H9 (cell line): ENCODE measurements around the gene SULT1C3. TPM values are rescaled to one million over a fixed set of nuclear protein-coding genes. Genes with fewer than 3 reads are reported as not detected.

ENCODE experiments used
- DNase-seq: peaks from one replicate; pipeline ENCODE4 v3.0.0-alpha.2; 2017
- H2AFZ ChIP-seq: one replicate; pipeline ENCODE4 v1.6.1; 2013; ENCODE audit warnings: mild to moderate bottlenecking, low read length, control low read depth, moderate library complexity
- H2AK5ac ChIP-seq: 2 replicates; pipeline ENCODE4 v1.6.1; 2013; ENCODE audit warnings: low read length, control low read depth, mixed read lengths; ENCODE audit not compliant: insufficient read length
- H2BK120ac ChIP-seq: one replicate; pipeline ENCODE4 v1.6.1; 2013; ENCODE audit warnings: low read depth, mild to moderate bottlenecking, low read length, control low read depth, inconsistent platforms; ENCODE audit not compliant: poor library complexity, severe bottlenecking
- H2BK12ac ChIP-seq: 2 replicates; pipeline ENCODE4 v1.6.1; 2013; ENCODE audit warnings: low read length, control low read depth, mixed read lengths, low read depth; ENCODE audit not compliant: insufficient read length
- H2BK15ac ChIP-seq: 2 replicates; pipeline ENCODE4 v1.6.1; 2013; ENCODE audit warnings: low read depth, low read length, control low read depth
- H2BK20ac ChIP-seq: one replicate; pipeline ENCODE4 v1.6.1; 2013; ENCODE audit warnings: low read depth, mild to moderate bottlenecking, low read length, control low read depth, inconsistent platforms; ENCODE audit not compliant: poor library complexity, severe bottlenecking
- H2BK5ac ChIP-seq: 2 replicates; pipeline ENCODE4 v1.6.1; 2013; ENCODE audit warnings: low read length, control low read depth, mixed read lengths; ENCODE audit not compliant: insufficient read length
- H3K14ac ChIP-seq: 2 replicates; pipeline ENCODE4 v1.6.1; 2013; ENCODE audit warnings: low read length, control low read depth; ENCODE audit not compliant: insufficient read depth
- H3K18ac ChIP-seq: 2 replicates; pipeline ENCODE4 v1.6.1; 2013; ENCODE audit warnings: low read depth, mild to moderate bottlenecking, mixed read lengths, low read length, control low read depth; ENCODE audit not compliant: insufficient read length
- H3K23ac ChIP-seq: 2 replicates; pipeline ENCODE4 v1.6.1; 2013; ENCODE audit warnings: low read length, control low read depth, mixed read lengths, low read depth; ENCODE audit not compliant: insufficient read length
- H3K23me2 ChIP-seq: 2 replicates; pipeline ENCODE4 v1.6.1; 2013; ENCODE audit warnings: low read depth, mild to moderate bottlenecking, mixed read lengths, low read length, control low read depth; ENCODE audit not compliant: insufficient read length, poor library complexity, severe bottlenecking
- H3K27ac ChIP-seq: 2 replicates; pipeline ENCODE4 v1.5.1; 2013; ENCODE audit warnings: low read length, control low read depth, mixed read lengths, low read depth; ENCODE audit not compliant: insufficient read length
- H3K27me3 ChIP-seq: 2 replicates; pipeline ENCODE4 v1.6.1; 2013; ENCODE audit warnings: low read length, control low read depth, inconsistent platforms; ENCODE audit not compliant: insufficient read depth
- H3K4ac ChIP-seq: 2 replicates; pipeline ENCODE4 v1.6.1; 2013; ENCODE audit warnings: low read depth, mild to moderate bottlenecking, control low read depth, inconsistent platforms, low read length, moderate library complexity
- H3K4me1 ChIP-seq: 2 replicates; pipeline ENCODE4 v1.6.1; 2013; ENCODE audit warnings: low read length, control low read depth, inconsistent platforms; ENCODE audit not compliant: insufficient read depth
- H3K4me2 ChIP-seq: 2 replicates; pipeline ENCODE4 v1.6.1; 2013; ENCODE audit warnings: low read length, control low read depth, mixed read lengths; ENCODE audit not compliant: insufficient read length, insufficient read depth
- H3K56ac ChIP-seq: 2 replicates; pipeline ENCODE4 v1.6.1; 2013; ENCODE audit warnings: low read depth, mild to moderate bottlenecking, mixed read lengths, low read length, control low read depth; ENCODE audit not compliant: insufficient read length
- H3K79me1 ChIP-seq: 2 replicates; pipeline ENCODE4 v1.6.1; 2013; ENCODE audit warnings: low read depth, mild to moderate bottlenecking, moderate library complexity, low read length, control low read depth, inconsistent platforms; ENCODE audit not compliant: insufficient read depth, poor library complexity, severe bottlenecking
- H3K79me2 ChIP-seq: 2 replicates; pipeline ENCODE4 v1.6.1; 2013; ENCODE audit warnings: low read length, control low read depth, inconsistent platforms; ENCODE audit not compliant: insufficient read depth
- H3K9ac ChIP-seq: 2 replicates; pipeline ENCODE4 v1.6.1; 2013; ENCODE audit warnings: low read length, control low read depth, mixed read lengths; ENCODE audit not compliant: insufficient read length; ENCODE audit errors: extremely low read depth
- H3K9me3 ChIP-seq: one replicate; pipeline ENCODE4 v1.6.1; 2013; ENCODE audit warnings: low read depth, low read length, inconsistent platforms; ENCODE audit not compliant: control insufficient read depth
- H3T11ph ChIP-seq: one replicate; pipeline ENCODE4 v1.6.1; 2013; ENCODE audit warnings: mild to moderate bottlenecking, low read length, control low read depth, inconsistent platforms
- H4K20me1 ChIP-seq: one replicate; pipeline ENCODE4 v1.6.1; 2013; ENCODE audit not compliant: control insufficient read depth, insufficient read length, insufficient read depth
- H4K5ac ChIP-seq: 2 replicates; pipeline ENCODE4 v1.6.1; 2013; ENCODE audit warnings: low read depth, mild to moderate bottlenecking, mixed read lengths, low read length, control low read depth; ENCODE audit not compliant: insufficient read length
- H4K8ac ChIP-seq: replicated peaks from 2 replicates; pipeline ENCODE4 v1.6.1; 2013; ENCODE audit warnings: low read length, control low read depth, mixed read lengths, low read depth; ENCODE audit not compliant: insufficient read length
- H4K91ac ChIP-seq: 2 replicates; pipeline ENCODE4 v1.6.1; 2013; ENCODE audit warnings: low read depth, mild to moderate bottlenecking, moderate library complexity, mixed read lengths, low read length, control low read depth; ENCODE audit not compliant: insufficient read length
- H3K27ac Mint-ChIP-seq, 3 experiments: 2 replicates in 2 of 3; 3 replicates in 1 of 3; pipeline ENCODE4 v1.8.0; 2020 to 2021; ENCODE audit warnings: mixed read lengths in 3 of 3, mild to moderate bottlenecking in 1 of 3, moderate library complexity in 1 of 3
- H3K27me3 Mint-ChIP-seq: 2 replicates; pipeline ENCODE4 v1.8.0; 2021; ENCODE audit warnings: low read depth, mild to moderate bottlenecking, moderate library complexity, mixed read lengths
- H3K36me3 Mint-ChIP-seq, 3 experiments: 2 replicates in 2 of 3; 3 replicates in 1 of 3; pipeline ENCODE4 v1.8.0; 2020 to 2021; ENCODE audit warnings: low read depth in 3 of 3, mixed read lengths in 3 of 3; ENCODE audit not compliant: insufficient read depth in 1 of 3
- H3K4me1 Mint-ChIP-seq, 2 experiments: 2 replicates each; pipeline ENCODE4 v1.8.0; 2020; ENCODE audit warnings: mixed read lengths in 2 of 2
- H3K4me3 Mint-ChIP-seq, 2 experiments: 2 replicates in 1 of 2; 3 replicates in 1 of 2; pipeline ENCODE4 v1.8.0; 2020 to 2021; ENCODE audit warnings: mild to moderate bottlenecking in 2 of 2, mixed read lengths in 2 of 2, moderate library complexity in 1 of 2
- H3K9me3 Mint-ChIP-seq, 2 experiments: 2 replicates in 1 of 2; 3 replicates in 1 of 2; pipeline ENCODE4 v1.8.0; 2020; ENCODE audit warnings: mild to moderate bottlenecking in 2 of 2, mixed read lengths in 2 of 2, moderate library complexity in 1 of 2
- total RNA-seq: library from RNA; stranded (reverse); gene quantifications from 2 replicates; pipeline ENCODE4 v1.2.1, GENCODE V29; 2021
- TF ChIP-seq, protein P1 (sequence below): fragments of 200-600 bp; sonication (generic); conservative IDR thresholded peaks from 3 replicates; pipeline ENCODE4 v1.8.0; 2021; ENCODE audit warnings: antibody characterized with exemption, mild to moderate bottlenecking

The SULT1C3 gene
- total RNA-seq, 1 experiment from 2014 or later: not detected

DNA sequence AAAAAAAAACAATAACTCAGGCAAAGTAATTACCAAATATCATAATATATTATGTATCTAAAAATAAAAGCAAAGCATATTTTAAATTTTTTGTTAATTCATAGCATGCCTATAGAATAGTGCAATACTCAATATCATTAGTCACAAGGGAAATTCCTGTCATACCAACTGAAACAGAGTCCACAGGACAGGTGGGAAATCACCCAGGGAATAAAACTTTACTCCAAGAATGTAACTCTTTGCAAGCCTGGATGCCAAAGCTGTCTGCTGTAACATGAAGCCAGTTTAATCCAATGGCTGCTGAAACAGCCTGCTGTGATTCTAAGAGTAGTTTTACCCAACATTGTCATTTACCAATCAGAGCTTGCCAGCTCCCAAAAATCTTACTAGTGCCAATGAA, 40.0 kb upstream of the SULT1C3 start:
- Histone ChIP-seq H4K91ac (no peak overlapping the region), H3K14ac (no peak overlapping the region), H3K4me2 (no peak overlapping the region), H2AK5ac (no peak overlapping the region), H2BK15ac (no peak overlapping the region), H4K5ac (no peak overlapping the region), H3K23ac (no peak overlapping the region), H2BK20ac (no peak overlapping the region), H3K9ac (no peak overlapping the region), H3K27me3 (no peaks in the 10 kb centered on the region), H3K56ac (no peak overlapping the region), H3K4me1 (no peaks in the 10 kb centered on the region), H3K27ac (no peak overlapping the region), H2AFZ (no peak overlapping the region), H2BK120ac (no peak overlapping the region), H3K4ac (no peak overlapping the region), H3K9me3 (peaks cover 5% of the 10 kb centered on the region), H3K23me2 (no peaks in the 10 kb centered on the region), H2BK12ac (no peak overlapping the region), H4K20me1 (no peaks in the 10 kb centered on the region), H3T11ph (no peak overlapping the region), H3K79me2 (no peaks in the 10 kb centered on the region), H4K8ac (no peak overlapping the region), H2BK5ac (no peak overlapping the region), H3K18ac (no peak overlapping the region), H3K79me1 (no peaks in the 10 kb centered on the region)
- Mint-ChIP-seq H3K4me1 (no peaks in the 10 kb centered on the region), H3K27me3 (peaks cover 1% of the 10 kb centered on the region), H3K4me3 (no peak overlapping the region), H3K36me3 (peaks cover 8 to 25% (median 23%) of the 10 kb centered on the region in 3 experiments; a peak in 6 of 7 replicates), H3K27ac (no peak overlapping the region), H3K9me3 (peaks cover 30 to 37% of the 10 kb centered on the region in 2 experiments)
- no peak for DNase-seq
- TF ChIP-seq, protein P1, sequence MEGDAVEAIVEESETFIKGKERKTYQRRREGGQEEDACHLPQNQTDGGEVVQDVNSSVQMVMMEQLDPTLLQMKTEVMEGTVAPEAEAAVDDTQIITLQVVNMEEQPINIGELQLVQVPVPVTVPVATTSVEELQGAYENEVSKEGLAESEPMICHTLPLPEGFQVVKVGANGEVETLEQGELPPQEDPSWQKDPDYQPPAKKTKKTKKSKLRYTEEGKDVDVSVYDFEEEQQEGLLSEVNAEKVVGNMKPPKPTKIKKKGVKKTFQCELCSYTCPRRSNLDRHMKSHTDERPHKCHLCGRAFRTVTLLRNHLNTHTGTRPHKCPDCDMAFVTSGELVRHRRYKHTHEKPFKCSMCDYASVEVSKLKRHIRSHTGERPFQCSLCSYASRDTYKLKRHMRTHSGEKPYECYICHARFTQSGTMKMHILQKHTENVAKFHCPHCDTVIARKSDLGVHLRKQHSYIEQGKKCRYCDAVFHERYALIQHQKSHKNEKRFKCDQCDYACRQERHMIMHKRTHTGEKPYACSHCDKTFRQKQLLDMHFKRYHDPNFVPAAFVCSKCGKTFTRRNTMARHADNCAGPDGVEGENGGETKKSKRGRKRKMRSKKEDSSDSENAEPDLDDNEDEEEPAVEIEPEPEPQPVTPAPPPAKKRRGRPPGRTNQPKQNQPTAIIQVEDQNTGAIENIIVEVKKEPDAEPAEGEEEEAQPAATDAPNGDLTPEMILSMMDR: no peak
